Measurements from ENCODE around the gene EBF3. TPM values are rescaled to one million over a fixed set of nuclear protein-coding genes. Genes with fewer than 3 reads are reported as not detected.

EBF3 gene
- total RNA-seq, 4 donors from 2014 or later, result 29.1 to 50.9 (median 43.9) TPM

DNA sequence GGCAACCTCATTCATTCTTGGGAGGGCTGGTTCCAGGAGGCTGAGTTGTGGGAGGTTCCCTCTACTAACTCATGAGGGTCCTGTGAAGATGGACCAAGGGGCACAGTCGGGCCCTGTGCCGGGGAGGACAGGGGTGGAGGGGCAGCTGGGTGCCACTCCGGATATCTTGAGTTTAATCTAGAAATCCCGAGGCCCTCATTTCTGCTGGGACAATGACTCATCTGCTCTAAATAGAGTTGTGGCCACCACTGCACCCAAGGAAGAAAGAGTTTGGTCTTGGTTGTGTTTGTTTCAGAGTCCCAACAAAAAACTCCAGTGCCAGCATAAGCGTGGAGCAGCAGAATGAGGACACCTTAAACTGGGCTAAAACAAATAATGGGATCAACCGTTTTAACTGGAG is 82.4 kb downstream of the EBF3 start:
- TF ChIP-seq, protein P1, sequence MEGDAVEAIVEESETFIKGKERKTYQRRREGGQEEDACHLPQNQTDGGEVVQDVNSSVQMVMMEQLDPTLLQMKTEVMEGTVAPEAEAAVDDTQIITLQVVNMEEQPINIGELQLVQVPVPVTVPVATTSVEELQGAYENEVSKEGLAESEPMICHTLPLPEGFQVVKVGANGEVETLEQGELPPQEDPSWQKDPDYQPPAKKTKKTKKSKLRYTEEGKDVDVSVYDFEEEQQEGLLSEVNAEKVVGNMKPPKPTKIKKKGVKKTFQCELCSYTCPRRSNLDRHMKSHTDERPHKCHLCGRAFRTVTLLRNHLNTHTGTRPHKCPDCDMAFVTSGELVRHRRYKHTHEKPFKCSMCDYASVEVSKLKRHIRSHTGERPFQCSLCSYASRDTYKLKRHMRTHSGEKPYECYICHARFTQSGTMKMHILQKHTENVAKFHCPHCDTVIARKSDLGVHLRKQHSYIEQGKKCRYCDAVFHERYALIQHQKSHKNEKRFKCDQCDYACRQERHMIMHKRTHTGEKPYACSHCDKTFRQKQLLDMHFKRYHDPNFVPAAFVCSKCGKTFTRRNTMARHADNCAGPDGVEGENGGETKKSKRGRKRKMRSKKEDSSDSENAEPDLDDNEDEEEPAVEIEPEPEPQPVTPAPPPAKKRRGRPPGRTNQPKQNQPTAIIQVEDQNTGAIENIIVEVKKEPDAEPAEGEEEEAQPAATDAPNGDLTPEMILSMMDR (IDR thresholded peaks at IDR 0.05; ENCODE audit: low read depth), result no peak

DNA sequence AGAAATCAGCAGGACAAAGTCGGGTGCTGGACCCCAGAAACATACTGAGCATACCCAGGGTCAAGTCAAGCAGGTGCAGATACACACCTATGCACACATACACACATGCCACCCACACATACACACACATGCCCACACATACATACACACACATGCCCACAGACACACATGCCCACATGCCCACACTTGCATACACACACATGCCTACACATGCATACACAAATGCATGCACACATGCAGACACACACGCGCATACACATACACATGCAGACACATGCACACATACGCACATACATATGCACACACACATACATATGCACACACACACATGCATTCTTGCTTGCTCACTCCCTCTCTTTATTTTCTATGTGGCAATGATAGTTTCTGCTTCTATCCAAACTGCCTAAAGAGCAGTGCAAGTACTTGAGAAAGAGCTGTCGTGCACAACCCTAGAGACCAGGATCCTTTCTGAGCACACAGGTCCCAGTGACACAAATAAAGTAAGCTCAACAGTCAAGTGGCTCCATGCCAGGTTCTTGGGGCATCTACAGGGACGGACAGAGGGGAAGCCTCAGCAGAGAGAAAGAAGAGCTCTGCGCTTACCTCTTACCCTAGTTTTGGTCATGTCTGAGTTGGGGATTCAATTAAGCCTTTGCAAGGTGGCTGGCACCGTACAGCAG is 83.7 kb downstream of the EBF3 start:
- TF ChIP-seq, protein P1 (IDR thresholded peaks at IDR 0.05; ENCODE audit: low read depth), result no peak

DNA sequence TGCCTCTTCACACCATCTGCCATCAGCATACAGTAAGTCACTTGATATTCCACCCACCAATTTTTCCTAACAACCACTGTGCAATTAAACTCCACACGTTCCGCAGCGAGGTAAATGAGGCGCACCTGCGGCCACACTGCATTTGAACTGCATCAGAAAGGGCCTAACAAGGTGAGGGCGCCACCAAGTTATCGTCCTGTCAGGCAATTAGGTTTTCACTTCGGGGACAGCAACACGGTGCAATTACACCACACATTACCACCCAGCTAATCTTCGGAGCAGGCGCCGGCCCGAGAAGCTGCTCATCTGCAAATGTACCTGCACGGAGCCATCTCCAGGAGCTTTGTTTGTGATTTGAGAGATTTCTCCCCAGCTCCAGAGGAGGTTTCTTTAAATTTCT is 84.4 kb downstream of the EBF3 start:
- TF ChIP-seq, protein P1 (IDR thresholded peaks at IDR 0.05; ENCODE audit: low read depth), result no peak

DNA sequence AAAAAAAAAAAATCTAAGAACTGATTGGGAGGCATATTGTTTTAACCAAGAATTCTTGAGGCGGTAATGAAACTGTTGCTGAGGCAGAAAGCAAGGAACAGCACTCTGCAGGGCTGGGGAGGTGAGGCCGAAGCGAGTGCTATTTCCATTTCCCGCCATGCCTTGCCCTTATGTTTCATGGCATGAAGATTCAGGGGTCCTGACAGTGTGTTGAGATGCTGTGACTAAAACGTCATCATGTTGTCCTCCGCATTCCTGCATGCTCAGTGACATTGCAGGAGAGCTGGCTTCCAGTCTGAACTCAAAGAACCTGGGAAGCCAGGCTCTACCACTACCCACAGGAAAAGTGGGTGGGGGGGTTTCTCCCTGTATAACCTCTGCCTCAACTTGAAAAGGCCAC is 85.2 kb downstream of the EBF3 start:
- TF ChIP-seq, protein P1 (IDR thresholded peaks at IDR 0.05; ENCODE audit: low read depth), result no peak

DNA sequence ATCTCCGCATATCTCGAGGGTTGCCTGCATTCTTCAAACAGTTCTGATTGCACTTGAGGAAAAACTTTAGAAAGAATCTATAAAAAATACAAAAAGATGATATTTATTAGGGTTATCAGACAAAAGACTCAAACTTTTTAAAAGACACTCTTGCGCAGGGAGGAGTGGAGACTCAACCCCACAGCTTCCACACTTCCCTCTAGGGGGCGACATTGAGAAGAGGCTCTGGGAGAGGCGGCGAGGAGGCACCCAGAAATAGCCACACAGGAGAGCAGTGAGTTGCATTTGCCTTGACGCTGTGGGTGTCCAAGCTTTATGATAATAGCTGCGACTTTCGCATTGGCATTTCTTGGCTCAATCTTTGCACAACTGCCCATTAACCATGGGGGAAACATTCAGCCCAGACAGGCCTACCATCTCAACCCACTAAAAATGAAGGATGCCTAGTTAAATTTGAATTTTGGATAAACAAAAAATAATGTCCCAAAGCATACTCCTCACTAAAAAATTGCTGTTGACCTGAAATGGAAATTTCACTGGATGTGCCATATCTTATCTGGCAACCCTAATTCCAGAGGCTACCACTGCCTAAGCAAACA is 86.2 kb downstream of the EBF3 start:
- TF ChIP-seq, protein P1 (IDR thresholded peaks at IDR 0.05; ENCODE audit: low read depth), result no peak

DNA sequence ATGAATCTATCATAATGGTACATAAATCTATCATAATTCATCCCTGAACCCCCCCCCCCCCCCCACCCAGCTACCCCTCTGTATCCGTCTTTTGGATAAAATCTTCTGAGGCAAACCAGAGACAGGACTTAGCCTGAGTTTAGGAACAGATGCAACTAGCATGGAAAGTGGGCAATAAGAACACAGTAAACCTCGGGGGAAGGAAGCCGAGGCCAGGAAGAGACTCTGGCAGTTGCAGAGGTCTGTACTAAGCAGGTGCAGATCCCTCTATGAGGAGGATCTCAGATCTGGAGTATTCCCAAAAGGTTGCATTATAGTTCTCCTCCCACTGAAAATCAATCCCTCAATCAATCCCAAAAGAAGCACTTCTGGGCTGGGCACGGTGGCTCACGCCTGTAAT is 87.2 kb downstream of the EBF3 start:
- TF ChIP-seq, protein P1 (IDR thresholded peaks at IDR 0.05; ENCODE audit: low read depth), result no peak

DNA sequence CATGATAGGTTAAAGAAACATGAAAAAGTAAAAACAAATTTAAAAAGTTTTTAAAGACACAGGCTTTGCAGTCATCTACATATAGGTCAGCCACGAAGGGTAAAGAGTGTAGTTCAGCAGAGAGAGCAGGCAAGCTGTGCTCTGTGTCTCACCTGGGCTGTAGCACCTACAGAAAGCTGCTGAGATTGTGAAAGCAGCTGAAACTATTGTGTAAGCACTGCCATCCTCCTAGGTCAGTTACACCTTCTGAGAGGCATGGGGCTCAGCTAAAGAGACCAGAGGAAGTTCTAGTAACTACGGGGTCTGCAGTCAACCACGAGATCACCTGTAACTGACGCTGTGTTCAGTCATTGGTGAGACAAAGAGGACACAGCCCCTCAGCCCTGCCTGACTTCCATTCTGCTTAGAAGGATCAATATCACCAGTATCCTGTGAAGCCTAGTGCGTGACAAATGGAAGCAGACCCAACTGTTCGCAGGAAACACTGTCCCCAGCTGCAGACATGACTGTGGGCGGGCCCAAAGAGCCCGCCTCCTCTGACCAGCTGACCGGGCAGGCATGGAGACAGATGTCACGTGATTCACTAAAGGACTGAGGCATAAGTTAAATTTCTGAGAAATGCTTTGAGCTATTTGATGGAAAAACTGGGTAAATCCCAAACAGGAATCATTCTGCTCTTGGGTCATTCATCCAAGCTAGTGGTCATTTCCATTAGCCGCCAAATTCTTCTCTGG is 87.9 kb downstream of the EBF3 start:
- TF ChIP-seq, protein P1 (IDR thresholded peaks at IDR 0.05; ENCODE audit: low read depth), result no peak
